Cortex of kidney (tissue), 1 donor: Measurements from ENCODE around the gene GLS.
"Not testable (repeated sequence)": the region's sequence is repeated elsewhere in the genome, so short reads cannot be mapped to it uniquely, and the experiment has no call there.

Experiments used
- DNase-seq: peaks from one replicate; lab custom pipeline; 2025; lab: John Stamatoyannopoulos, UW

GLS gene

DNA sequence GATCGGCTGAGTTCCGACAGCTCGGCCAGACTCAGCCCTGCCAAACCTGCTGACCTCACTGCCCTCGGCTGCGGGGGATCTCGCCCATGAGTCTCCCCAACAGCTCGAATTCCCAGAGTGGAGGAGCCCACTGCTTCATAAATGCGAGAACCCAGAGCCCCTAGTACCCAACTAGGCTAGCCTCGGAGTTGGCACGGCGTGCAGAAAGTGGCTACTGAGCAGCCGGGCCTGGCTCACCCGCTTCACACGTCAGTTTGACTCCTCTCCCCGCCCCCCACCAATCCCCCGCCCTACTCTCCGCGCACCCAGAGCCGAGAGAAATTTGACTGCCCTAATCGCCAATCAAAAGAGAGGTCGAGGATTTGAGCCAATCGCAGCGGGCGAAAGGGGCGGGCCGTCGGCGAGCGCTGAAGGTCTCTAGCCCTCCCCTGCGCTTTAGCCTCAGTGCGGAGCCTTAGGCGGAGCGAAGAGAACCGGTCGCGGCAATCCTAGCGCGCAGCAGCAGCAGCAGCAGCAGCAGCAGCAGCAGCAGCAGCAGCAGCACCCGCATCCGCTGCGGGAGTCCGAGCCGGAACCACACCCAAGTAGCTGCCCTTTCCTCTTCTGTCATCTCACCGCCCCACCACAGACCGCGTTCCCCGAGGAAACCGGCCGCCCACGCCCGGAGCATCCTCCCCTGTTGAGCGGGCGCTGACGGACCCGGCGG lies at the start of gene GLS:
GLS (plus strand) TSS at position 444 of the 706 bp plus-strand sequence. CDS start 264 bp downstream, outside the sequence.
- DNase-seq: peak; percentile 86

DNA sequence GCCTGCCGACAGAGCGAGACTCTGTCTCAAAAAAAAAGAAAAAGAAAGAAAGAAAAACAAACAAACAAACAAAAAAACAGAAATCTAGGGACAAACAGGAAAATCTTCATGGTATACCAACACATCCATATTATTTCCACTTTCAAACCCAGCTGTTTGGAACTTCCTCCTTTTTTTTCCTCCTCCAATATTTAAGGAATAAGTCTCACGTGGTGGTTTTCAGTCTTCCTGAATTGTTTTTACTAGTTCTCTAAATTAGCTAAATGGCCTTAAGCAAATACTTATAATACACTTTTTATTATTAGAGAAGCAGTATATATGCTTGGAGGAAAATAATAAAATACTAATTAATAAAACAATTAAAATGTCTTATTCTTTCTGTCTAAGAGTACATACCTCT lies 48.7 kb upstream of the GLS start:
- DNase-seq: no peak

DNA sequence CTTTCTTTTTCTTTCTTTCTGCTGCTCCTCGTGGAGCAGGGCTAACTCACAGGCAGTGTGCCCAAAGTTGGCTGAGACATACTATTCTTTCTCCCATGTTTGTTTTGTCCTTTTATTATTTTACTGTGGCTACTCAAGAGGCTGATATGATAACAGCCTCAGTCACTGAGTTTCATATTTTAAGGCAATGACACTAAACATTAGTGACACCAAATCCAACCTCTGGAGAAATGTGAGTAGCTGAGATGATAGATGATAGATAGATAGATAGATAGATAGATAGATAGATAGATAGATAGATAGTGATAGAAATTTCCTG lies 45.8 kb upstream of the GLS start:
- DNase-seq: no peak

- DNase-seq: no peak
Measured at GRCh38 chr2:190835303-190835930, 45.2 kb upstream of the GLS start.

GRCh38 chr2:190836767-190837166 lies 43.9 kb upstream of the GLS start:
- DNase-seq: no peak

DNA sequence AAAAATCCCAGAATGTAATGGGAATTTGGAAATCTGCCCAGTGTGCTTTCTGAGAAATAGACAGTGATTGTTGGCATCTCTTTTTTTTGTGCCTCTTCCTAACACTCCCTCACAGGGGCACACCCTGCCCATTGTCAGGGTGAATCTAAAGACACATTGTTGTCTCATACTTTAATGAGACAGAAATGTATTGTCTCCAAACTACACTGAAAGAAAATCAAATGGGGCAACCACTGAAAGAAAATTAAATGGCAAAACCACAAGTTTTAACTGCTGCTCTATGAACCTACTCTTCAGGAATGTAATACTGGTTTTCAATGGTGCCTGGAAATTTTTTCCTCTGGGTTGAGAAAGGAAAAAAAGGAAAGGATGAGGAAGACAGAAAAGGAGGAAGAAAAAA lies 43.2 kb upstream of the GLS start:
- no peak for DNase-seq

GRCh38 chr2:190837952-190838361 lies 42.7 kb upstream of the GLS start:
- DNase-seq: no peak

DNA sequence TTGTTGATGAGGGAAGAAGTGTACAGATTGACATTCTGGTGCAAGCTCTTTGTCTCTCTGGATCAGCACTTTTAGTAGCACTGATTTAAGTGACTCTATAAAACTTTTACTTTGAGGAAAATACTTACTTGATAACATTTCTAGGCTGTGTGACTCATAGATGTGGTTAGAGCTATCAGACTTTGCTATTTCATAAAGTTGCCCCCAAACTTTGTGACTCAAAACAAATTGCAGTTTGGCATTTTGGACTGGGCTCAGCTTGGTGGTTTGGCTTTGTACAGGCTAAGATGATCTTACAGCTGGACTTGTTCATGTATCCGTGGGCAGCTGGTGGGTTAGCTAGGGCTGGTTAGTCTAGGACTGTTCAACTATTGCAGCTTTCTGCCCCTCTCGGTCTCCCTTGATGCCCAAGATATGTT lies 42.1 kb upstream of the GLS start:
- no peak for DNase-seq

GRCh38 chr2:190840569-190841172 lies 40.0 kb upstream of the GLS start:
- no peak for DNase-seq

GRCh38 chr2:190841707-190842505 lies 38.7 kb upstream of the GLS start:
- no peak for DNase-seq

GRCh38 chr2:190842606-190843104 lies 38.0 kb upstream of the GLS start:
- DNase-seq: no peak

DNA sequence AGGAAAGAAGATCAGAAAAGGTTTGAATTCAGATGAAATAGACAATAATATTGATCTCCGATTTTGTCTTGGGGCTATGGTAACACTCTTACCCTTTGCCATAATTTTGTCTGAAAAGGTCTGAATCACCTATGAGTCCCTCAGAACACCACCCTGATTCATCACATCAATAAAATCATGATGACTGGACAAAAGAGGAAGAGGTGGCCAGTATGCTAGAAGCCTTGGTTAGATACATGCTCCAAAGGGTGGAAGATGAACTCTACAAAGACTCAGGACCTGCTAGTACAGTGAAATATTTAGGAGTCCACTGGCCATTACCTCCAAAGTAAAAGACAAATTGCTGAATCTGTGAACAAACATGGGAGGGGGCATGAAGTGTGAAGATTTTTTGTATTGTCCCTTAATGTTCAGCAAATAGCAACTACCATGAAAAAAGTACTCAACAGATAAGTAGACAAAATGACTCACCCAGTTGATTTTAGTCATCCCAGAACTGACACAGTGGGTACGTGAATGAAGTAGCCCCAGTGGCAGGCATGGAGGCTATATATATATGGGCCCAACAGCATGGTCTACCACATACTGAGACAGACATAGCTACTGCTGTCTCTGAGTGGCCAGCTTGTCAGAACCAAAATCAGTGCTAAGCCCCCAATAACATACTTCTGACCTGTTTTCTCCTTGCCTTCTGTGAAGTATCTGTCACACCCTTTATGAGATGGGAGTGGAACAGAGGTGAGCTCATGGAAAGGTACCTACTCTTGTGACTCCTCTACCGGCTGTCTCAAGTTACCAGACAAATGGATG lies 36.5 kb upstream of the GLS start:
- DNase-seq: no peak

GRCh38 chr2:190844700-190845401 lies 35.8 kb upstream of the GLS start:
- no peak for DNase-seq

DNA sequence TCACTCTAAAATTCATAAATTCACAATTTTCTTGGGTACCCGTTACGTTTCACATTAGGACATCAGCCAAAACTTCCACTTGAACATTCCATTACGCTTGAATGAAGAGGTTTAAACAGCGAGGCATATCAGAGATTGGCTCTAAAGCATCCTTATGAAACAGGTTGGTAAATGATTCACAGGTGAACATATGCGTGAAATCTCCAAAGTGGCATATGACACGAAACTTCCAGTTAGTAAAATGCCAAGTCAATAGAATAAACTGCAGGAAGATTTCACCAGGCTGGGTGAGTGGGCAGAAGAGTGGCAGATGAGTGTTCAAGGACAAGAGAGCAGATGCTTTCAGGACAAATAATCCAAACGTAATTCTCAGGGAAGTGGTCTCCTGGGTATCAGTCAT lies 33.9 kb upstream of the GLS start:
- no peak for DNase-seq

GRCh38 chr2:190847504-190848081 lies 33.0 kb upstream of the GLS start:
- no peak for DNase-seq

DNA sequence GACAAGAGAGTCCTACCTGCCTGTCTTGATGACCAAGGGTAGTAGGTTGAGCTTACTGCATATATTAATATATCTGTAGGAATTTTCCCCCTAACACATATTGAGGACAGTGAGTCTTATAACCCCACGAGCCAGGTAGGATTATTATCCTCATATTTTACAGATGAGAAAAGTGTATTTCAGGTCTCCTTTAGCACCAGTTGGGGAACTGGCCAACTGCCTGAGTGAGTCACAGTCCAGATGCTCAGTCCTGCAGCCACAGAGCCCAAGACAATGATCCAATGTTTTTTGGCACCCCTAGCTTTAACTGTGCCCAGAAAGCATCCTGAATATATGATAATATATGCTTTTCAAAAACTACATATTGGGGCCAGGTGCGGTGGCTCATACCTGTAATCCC lies 30.8 kb upstream of the GLS start:
- DNase-seq: no peak

DNA sequence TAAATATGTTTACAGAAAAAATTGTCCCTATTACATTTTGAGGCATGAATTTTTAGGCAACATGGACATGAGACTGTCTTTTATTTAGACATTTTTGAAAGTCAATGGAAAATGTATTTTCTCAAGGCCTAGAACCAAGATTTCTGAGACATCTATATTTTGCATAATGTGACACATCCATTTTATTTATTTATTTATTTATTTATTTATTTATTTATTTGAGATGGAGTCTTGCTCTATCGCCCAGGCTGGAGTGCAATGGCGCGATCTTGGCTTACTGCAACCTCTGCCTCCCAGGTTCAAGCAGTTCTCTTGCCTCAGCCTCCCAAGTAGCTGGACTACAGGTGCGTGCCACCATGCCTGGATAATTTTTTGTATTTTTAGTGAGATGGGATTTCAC lies 27.6 kb upstream of the GLS start:
- not testable (repeated sequence) for DNase-seq

- no peak for DNase-seq
Measured at GRCh38 chr2:190853531-190854383, 26.9 kb upstream of the GLS start.

DNA sequence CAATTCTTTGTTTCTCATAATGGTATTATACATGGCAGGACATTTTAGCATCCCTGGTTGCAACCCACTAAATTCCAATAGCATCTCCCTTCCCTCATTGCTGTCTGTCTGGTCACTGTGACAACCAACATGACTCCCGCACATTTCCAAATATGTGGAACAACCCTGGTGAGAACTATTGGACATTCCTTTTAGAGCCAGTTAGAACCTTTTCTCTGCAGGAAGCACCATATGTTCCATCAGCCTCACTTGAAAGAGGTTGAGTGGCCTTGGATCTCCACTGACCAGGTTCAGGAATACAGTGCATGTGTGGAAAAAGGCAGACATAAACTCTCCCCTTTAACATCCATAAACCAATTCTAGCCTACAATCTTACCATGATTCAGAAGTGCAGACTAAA lies 25.9 kb upstream of the GLS start:
- DNase-seq: no peak

- DNase-seq: no peak
Measured at GRCh38 chr2:190855245-190855644, 25.4 kb upstream of the GLS start.
